GM18861 (cell line): ENCODE results near the gene PXYLP1.

ENCODE experiments used
- ATAC-seq: cut with Tn5 transposase; IDR thresholded peaks from one replicate; pipeline ENCODE4 v1.9.1; 2021; ENCODE audit not compliant: unreplicated experiment

The PXYLP1 gene

GRCh38 chr3:141342386-141342785, 110.8 kb downstream of the PXYLP1 start:
- ATAC-seq, result no peak

- ATAC-seq, result no peak
These were observed 111.5 kb downstream of the PXYLP1 start for GRCh38 chr3:141343077-141343476.

- ATAC-seq, result no peak
These were observed 112.2 kb downstream of the PXYLP1 start for GRCh38 chr3:141343865-141344271.
